NCI-H345 treated with DMSO at 0.1 percent for 48 hours (cell line): ENCODE results near the gene ADCY10.
A peak's percentile ranks its signal among the peaks of the same experiment; 100 is the strongest.
"Not testable (repeated sequence)": the region's sequence is repeated elsewhere in the genome, so short reads cannot be mapped to it uniquely, and the experiment has no call there.

Source experiments
- DNase-seq: peaks from one replicate; lab custom pipeline; 2025; ENCODE audit not compliant: unreplicated experiment; lab: John Stamatoyannopoulos, UW

The ADCY10 gene, protein sequence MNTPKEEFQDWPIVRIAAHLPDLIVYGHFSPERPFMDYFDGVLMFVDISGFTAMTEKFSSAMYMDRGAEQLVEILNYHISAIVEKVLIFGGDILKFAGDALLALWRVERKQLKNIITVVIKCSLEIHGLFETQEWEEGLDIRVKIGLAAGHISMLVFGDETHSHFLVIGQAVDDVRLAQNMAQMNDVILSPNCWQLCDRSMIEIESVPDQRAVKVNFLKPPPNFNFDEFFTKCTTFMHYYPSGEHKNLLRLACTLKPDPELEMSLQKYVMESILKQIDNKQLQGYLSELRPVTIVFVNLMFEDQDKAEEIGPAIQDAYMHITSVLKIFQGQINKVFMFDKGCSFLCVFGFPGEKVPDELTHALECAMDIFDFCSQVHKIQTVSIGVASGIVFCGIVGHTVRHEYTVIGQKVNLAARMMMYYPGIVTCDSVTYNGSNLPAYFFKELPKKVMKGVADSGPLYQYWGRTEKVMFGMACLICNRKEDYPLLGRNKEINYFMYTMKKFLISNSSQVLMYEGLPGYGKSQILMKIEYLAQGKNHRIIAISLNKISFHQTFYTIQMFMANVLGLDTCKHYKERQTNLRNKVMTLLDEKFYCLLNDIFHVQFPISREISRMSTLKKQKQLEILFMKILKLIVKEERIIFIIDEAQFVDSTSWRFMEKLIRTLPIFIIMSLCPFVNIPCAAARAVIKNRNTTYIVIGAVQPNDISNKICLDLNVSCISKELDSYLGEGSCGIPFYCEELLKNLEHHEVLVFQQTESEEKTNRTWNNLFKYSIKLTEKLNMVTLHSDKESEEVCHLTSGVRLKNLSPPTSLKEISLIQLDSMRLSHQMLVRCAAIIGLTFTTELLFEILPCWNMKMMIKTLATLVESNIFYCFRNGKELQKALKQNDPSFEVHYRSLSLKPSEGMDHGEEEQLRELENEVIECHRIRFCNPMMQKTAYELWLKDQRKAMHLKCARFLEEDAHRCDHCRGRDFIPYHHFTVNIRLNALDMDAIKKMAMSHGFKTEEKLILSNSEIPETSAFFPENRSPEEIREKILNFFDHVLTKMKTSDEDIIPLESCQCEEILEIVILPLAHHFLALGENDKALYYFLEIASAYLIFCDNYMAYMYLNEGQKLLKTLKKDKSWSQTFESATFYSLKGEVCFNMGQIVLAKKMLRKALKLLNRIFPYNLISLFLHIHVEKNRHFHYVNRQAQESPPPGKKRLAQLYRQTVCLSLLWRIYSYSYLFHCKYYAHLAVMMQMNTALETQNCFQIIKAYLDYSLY (N-terminal part only)

DNA sequence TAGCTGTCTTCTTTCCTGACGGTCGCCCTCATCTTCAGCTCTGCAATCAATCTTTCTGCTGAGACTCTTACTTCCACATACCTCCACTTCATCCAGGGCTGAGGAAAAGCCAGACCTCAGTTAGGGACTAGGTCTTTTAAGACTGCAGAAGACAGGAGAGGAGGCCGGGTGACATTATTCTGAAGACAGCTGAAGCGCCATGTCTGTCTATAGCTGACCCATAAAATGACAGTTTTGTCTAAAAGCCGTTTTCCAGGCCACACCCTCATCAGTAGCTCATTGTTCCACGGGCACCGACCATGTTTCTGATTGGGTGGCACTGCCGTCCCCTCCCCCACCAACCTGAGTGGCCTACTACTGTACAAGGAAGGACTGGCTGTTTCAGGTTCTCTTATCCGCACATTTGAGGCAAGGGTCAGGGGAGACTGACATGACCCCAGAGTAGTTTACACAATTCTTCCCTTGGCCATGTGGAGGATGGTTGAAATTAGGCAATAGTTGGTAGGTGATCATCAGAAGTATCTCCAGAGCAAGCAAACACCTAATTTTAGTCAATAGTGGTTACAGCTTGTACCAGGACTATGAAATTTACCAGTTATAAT lies at the start of gene ADCY10:
Gene ADCY10, minus strand, starts transcription at position 240 of the 602 bp plus-strand sequence. CDS start 8,994 bp downstream, outside the sequence.
- DNase-seq, result no peak

DNA sequence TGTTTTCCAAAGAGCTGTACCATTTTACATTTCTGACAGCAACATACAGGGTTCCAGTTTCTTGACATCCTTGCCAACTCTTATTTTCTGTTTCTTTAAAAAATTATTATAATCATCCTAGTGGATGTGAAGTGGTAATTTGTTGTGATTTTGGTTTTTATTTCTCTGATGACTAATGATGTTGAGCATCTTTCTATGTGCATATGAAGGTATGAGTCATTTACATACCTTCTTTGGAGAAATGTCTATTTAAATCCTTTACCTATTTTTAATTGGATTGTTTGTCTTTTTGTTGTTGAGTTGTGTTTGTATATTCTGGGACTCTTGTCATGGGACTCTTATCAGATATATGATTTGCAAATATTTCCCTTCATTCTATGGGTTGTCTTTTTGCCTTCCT lies 43.8 kb upstream of the ADCY10 start:
- DNase-seq, result no peak

DNA sequence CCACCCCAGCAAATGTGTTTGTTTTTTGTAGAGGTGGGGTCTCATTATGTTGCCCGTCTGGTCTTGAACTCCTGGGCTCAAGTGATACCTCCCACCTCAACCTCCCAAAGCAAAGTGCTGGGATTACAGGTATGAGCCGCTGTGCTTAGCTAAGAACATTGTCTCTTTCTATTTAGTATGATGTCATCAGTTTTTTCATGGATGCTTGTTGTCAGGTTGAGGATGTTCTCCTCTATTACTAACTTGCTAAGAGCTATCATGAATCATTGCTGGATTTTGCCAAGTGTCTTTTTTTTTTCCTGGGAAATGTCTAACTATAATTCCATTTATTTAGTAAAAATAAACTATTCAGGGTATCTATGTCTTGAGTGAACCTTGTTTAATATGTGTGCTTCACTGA lies 42.0 kb upstream of the ADCY10 start:
- DNase-seq, result no peak

DNA sequence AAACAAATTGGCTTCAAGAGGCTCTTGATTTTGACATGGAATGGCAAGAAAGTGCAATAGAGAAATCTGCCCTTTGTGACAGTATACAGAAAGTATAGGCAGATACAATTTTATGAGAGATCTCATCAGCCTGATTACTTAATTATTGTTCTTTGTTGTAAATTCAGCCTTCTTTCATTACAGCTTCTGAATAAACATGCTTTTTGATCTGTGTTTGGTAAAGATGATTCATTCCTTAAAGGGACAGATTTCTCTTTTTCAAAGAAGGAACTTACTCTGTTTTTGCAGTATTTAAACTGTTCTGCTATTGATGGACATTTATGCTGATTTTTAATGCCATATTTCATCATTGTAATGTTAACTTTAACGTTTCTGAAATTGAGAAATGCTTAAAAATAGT lies 36.6 kb upstream of the ADCY10 start:
- no peak for DNase-seq

DNA sequence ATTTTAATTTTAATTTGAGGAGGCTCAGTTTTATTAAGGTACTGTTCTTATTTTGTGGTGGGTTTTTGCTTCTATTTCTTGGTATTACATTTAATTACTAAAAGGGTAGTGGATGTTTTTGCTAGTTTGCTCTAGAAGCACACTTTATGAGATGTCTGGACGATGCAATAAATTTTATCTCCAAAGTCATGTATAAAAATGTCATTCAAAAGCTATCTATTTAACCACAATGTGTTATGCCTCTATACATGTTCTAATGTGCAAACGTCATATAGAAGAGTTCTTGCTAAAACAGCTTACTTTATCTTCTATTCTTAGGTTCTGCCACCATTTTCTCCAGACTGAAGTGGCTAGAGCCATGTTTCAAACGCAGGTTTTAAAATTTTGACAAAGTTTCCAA lies 35.9 kb upstream of the ADCY10 start:
- DNase-seq, result no peak

DNA sequence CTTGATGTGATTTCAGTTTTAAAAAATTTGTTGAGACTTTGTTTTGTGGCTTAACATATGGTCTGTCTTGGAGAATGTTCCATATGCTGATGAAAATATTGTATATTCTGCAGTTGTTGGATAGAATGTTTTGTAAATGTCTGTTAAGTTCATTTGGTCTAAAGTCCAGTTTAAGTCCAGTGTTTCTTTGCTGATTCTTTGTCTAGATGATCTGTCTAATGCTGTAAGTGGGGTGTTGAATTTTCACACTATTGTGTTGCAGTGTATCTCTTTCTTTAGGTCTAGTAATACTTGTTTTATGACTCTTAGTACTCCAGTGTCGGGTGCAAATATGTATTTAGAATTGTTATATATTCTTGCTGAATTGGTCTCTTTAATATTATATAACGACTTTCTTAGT lies 33.8 kb upstream of the ADCY10 start:
- no peak for DNase-seq

DNA sequence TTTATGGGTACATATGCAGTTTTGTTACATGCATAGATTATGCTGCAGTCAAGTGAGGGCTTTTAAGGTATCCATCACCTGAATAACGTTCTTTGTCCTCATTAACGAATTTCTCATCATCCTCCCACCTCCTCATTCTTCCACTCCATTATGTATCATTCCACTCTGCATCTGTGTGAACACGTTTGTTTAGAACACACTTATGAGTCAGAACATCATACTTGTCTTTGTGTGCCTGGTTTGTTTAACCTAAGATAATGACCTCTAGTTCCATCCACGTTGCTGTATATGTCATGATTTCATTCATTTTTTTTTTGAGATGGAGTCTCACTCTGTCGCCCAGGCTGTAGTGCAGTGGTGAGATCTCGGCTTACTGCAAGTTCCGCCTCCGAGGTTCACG lies 29.6 kb upstream of the ADCY10 start:
- no peak for DNase-seq

DNA sequence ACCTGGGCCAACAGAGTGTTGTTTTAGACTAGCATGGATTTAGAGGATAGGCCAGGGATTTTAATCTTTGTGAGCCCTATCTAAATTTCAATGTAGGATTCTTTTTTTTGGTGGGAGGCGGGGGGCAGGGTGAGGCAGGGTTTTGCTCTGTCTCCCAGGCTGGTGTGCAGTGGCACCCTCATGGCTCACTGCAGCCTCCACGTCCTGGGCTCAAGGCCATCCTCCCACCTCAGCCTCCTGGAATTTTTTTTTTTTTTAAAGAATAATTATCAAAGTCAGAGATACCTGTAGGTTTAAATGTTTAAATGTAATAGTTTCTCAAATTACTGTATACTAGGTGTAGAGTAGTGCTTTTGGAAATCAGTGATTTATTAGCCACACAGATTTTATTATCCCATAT lies 26.3 kb upstream of the ADCY10 start:
- DNase-seq, result no peak

DNA sequence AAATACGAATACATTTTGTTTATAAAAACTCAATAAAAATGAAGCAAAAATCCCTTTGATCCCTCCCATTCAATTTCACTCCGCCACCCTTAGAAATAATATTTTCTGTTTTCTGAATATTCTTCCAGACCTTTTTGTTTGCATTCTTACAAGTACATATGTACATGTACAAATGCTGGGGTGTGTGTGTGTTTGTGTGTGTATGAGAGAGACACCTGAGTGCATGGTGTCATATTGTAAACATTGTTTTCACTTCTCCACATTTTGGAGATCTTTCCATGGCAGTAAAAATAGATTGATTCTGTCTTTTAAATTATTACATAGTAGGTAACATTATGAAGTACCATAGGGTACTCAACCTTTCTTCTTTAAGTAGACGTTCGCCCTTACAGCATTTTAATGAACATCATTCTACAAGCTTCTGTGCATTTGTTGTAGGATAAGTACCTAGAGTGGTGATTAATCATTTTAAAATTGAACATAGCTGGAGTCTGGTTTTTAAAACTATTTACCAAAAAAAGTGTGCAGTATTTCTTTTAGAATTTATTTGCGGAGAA lies 24.2 kb upstream of the ADCY10 start:
- DNase-seq, result no peak

DNA sequence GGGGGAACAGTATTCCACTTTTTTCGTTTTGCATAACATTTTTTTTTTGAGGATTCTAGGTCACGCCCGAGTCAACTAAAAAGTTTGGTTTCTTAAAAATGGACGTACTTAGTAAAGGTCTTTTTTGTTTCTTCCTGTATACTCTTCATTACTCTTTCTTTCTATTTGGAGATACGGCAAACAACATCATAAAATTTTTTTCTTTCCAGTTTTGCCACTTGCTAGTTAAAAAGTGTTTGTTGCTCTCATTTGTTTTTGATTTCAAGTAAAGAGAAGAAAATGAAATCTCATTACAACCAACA lies 23.7 kb upstream of the ADCY10 start:
- no peak for DNase-seq

DNA sequence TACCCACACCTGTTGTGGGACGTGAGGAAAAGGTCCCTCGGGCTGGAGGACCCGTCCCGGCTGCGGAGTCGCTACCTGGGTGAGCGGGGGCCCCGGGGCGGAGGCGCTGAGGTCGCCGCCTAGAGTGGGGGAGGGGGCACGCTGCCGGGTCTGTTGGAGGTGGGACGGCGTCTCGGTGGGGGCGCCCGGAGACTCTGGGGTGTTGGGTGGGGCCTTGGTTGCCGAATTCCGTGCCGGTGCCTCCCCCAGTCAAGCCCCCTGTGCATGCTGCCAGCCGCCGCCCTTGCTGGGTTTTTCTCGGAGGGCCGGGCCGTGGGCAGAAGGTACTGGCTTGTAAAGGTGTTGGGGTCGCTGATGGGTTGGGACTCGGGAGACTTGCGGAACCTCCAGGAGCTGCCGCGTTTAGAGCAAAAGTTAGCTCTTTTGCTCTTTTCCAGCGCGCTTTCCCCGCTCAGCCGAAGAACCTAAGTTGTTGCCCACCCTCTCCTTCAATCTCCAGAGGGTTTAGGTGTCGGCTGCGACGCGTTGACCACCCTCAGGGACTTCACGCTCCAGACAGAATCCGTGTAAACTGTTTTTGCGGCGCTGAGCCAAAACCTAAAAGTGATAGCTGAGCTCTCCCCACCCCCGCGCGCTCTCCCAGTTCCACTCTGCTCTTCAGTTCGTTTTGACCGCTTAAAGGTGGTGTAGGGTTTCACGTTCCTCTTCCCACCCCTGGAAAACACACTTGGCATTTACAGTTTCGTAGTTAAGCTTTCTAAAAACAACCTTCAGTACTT lies 23.2 kb upstream of the ADCY10 start, which contains the start of gene MPC2:
Gene MPC2, minus strand, starts transcription at position 143 of the 779 bp plus-strand sequence. CDS start 1,231 bp downstream, outside the sequence.
- peak; percentile 60 for DNase-seq

DNA sequence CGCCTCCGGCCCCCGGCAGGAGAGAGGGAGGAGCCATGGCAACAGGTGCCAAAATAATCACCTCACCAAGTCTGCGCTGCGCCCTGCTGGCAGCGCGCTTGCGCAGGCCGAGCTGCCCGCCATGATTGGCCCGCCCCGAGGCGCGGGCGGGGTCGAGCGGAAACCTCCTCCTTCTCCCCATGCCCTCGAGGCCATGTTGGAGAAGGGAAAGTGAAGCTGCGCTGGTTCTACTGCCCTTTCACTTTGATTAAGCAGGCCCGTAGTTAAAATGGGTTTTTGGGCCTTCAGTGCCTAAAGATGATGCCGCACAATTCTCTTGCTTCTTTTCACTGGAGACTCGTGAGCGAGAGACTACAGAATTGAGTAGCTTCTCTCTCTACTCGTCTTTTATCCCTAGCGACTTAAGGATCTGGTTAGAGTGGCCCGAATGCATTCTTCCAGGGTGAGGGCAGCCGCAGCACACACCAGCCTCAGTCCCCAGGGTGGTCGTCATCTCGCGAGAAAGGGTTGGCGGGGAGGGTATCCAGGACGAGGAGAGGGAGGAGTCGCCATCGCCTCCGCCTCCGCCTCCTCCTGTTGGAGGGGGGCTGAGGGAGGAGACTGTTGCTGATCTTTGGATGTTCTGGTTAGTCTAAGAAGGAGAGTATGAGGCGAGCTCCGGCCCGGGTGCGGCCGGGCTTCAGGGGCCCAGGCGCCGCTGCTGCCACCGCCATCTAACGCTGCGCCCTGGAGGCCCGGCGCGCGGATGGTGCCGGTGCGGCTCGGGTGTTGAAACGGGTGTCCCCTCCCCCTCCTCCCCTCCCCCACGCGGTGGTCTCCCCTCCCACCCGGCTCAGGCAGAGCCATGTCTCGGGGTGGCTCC lies 22.4 kb upstream of the ADCY10 start, which contains the start of gene DCAF6:
Gene DCAF6, plus strand, starts transcription at position 616 of the 862 bp plus-strand sequence. Its CDS starts 229 bp downstream, at position 845.
- DNase-seq, result peak; percentile 97

DNA sequence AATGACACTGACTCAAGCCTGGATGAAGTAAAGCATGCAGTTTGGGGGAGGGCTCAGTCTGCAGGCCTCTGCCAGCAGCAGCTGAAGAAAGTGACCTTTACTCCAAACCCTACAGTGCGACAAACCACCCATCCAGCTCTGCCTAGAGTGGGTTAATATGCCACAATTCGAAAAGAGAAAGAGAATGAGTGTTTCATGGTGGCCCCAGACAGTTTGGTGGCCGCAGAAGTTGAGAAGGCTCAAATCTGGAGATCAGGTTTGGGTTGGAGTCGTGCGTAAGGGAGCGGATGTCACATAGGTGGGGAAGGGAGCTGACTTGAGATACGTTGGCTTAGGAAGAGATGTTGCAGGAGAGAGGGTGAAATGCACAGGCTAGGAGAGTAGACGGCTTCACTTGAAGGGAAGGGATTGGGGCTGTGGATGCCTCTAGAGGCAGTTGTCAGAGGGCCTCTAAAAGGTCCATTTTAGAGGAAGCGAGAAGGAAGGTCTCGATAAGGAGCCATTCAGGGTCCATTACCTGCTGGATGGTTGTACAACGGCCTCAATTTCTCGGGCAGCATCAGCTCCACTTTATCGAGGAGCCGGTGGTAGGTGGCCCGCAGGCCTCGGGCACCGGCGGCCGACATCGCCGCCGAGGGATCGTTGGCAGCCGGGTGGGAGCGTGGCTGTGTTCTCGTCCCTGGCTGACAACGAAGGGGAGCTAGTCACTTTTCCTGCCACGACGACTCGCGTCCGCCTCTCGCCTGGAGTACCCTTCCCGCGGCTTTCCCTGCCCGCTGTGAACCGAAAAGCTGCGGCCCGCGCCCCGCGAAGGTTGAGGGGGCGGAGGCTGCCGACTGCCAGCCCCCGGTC lies 21.5 kb upstream of the ADCY10 start:
- peak; percentile 49 for DNase-seq

DNA sequence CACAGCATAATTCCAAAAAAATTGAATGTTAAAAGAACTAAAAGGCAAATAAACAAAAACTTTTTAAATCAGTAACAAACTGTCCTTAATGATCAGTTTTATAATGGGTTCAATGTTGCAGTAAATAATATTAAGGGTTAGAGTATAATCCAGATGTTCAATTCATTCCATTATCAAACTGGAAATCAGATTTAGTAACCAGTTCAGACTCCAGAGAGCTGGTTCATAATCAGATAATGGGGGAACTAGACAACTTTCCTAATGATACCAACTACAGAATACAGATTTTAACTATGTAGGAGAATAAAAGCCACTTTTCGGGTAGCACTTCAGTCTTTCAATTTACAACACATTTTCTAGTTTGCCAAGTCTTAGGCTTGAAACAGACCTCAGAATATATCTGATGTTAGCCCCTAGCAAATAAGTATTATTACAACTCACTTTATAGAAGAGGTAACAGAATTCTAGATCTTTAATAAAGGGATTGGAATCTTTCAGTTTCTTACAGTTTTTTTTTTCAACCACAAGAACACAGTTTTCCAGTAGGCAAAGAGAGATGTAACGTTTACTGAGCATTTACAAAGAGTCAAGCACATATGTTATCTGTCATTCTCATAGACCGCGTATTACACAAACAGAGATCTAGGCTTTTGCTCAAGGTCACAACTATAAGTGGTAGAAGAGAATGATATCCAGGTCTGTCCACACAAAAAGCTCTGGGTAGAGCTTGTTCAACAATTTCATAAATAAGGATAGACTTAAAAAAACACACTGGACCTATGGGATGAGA lies 20.7 kb upstream of the ADCY10 start:
- DNase-seq, result no peak

DNA sequence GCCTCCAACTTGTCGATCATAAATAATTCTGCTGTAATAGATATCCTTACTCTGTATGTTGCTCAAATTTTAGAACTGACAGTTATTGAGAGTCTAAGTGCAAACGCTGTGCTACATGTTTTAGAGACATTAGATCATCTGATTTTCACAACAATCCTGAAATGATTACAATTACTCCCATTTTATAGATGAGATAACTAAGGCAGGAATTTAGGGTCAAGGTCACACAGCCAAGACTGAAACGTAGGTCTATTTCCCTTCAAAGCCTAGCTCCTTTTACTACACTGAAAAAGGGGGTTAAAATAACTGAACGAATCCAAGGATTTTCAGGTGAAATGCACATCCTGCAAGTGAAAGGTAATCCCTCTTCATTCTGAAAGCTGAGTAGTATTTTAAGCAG lies 19.9 kb upstream of the ADCY10 start:
- DNase-seq, result no peak

DNA sequence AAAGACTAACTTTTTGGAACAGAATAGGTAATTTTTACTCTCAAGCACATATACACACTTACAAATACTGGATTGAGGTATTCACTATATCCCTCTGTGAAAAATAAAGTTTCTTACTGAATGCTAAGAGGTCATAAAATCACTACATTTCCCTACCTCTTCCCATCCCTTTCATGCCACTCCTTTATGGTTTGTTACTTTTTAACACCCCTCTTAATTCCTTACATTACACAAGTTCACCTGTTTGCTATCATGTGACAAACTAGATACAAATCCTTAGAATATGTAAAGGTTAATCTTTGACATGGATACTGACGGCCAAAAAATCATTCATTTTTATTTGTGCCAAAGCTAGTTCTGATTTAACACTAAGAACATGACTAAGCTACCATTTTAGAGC lies 15.8 kb upstream of the ADCY10 start:
- no peak for DNase-seq

DNA sequence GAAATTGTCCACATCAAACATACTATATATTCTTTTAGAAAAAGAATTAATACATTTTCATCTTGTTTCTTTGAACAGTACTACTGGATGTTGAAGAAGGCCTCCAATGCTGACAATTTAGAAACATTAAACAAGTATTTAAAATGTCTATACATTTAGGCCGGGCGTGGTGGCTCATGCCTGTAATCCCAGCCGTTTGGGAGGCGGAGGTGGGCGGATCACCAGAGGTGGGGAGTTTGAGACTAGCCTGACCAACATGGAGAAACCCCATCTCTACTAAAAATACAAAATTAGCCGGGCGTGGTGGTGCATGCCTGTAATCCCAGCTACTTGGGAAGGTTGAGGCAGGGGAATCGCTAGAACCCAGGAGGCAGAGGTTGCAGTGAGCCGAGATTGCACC lies 15.0 kb upstream of the ADCY10 start:
- not testable (repeated sequence) for DNase-seq
